B cell (primary cell): ENCODE data around the gene APLP2. TPM values are rescaled to one million over a fixed set of nuclear protein-coding genes. Genes with fewer than 3 reads are reported as not detected.

Experiments used
- ATAC-seq: fragments of 200-7000 bp; cut with Tn5 transposase; one replicate; pipeline ENCODE4 v1.10.0; 2021; ENCODE audit warnings: low read depth, mild to moderate bottlenecking, moderate number of reproducible peaks, moderate library complexity
- CTCF ChIA-PET: fragments of 350-600 bp; sonication (Branson Sonifier 250); formaldehyde crosslinking; loops from one replicate; lab custom pipeline; 2021; ENCODE audit warnings: antibody characterized with exemption, inconsistent platforms; lab: Charles Lee
- POLR2A ChIA-PET: fragments of 350-600 bp; sonication (Branson Sonifier 250); formaldehyde crosslinking; loops from one replicate; lab custom pipeline; 2021; ENCODE audit warnings: antibody characterized with exemption; lab: Charles Lee
- DNase-seq: peaks from one replicate; pipeline ENCODE4 v3.0.0; 2013
- H2AFZ ChIP-seq: 2 replicates; pipeline ENCODE4 v1.6.1; 2012; ENCODE audit warnings: mild to moderate bottlenecking, low read depth, low read length; ENCODE audit not compliant: insufficient read depth, poor library complexity, severe bottlenecking
- H3K27ac ChIP-seq, 2 donors: 1 replicate in 1 of 2; 2 replicates in 1 of 2; pipeline ENCODE4 v1.5.1; 2012 to 2013; ENCODE audit warnings: low read length in 2 of 2, mild to moderate bottlenecking in 2 of 2, moderate library complexity in 1 of 2
- H3K27me3 ChIP-seq, 4 experiments: fragments of 200-600 bp in 1 of 4; sonication (generic) in 1 of 4; replicated peaks in 1 of 4; 1 replicate in 2 of 4; 2 replicates in 2 of 4; pipeline versions ENCODE4 v1.6.1 to v1.7.0; 2013 to 2016; ENCODE audit warnings: low read length in 3 of 4, mild to moderate bottlenecking in 2 of 4, mixed read lengths in 1 of 4, moderate library complexity in 1 of 4; ENCODE audit not compliant: insufficient read depth in 4 of 4, control insufficient read depth in 3 of 4; ENCODE audit errors: control extremely low read depth in 1 of 4
- H3K36me3 ChIP-seq, 2 experiments: replicated peaks in 1 of 2; 1 replicate in 1 of 2; 2 replicates in 1 of 2; pipeline versions ENCODE4 v1.6.1 to v1.7.1; 2013; ENCODE audit warnings: low read length in 1 of 2; ENCODE audit not compliant: insufficient read depth in 2 of 2, control insufficient read depth in 1 of 2; ENCODE audit errors: control extremely low read depth in 1 of 2, extremely low read depth in 1 of 2
- H3K4me1 ChIP-seq, 2 donors: fragments of 200-600 bp in 1 of 2; sonication (generic) in 1 of 2; 1 replicate in 1 of 2; 2 replicates in 1 of 2; pipeline versions ENCODE4 v1.5.1 to v1.6.1; 2013 to 2017; ENCODE audit warnings: low read length in 2 of 2; ENCODE audit not compliant: control insufficient read depth in 2 of 2, insufficient read depth in 2 of 2
- H3K4me2 ChIP-seq: replicated peaks from 2 replicates; pipeline ENCODE3; 2012; ENCODE audit warnings: mild to moderate bottlenecking, low read depth, low read length; ENCODE audit not compliant: poor library complexity, severe bottlenecking
- H3K4me3 ChIP-seq, 5 experiments: fragments of 200-600 bp in 1 of 5; sonication (generic) in 1 of 5; 1 replicate in 3 of 5; 2 replicates in 2 of 5; pipeline versions ENCODE4 v1.5.1 to v1.7.0; 2011 to 2016; ENCODE audit warnings: low read length in 4 of 5, mild to moderate bottlenecking in 4 of 5, low read depth in 2 of 5, control low read depth in 1 of 5, moderate library complexity in 1 of 5; ENCODE audit not compliant: insufficient read depth in 1 of 5; ENCODE audit errors: control extremely low read depth in 1 of 5, extremely low read depth in 1 of 5
- H3K79me2 ChIP-seq: fragments of 200-600 bp; sonication (generic); one replicate; pipeline ENCODE4 v1.6.0; 2016; ENCODE audit warnings: low read length; ENCODE audit not compliant: control insufficient read depth, insufficient read depth
- H3K9ac ChIP-seq: fragments of 200-600 bp; sonication (generic); 2 replicates; pipeline ENCODE4 v1.6.1; 2017; ENCODE audit warnings: mild to moderate bottlenecking, low read length, moderate library complexity
- H3K9me3 ChIP-seq, 3 donors: one replicate each; pipeline versions ENCODE4 v1.6.1 to v1.7.1; 2013; ENCODE audit warnings: low read length in 2 of 3; ENCODE audit not compliant: control insufficient read depth in 2 of 3, insufficient read depth in 1 of 3; ENCODE audit errors: control extremely low read depth in 1 of 3
- H4K20me1 ChIP-seq: 2 replicates; pipeline ENCODE4 v1.6.0; 2012; ENCODE audit warnings: mild to moderate bottlenecking, low read length; ENCODE audit not compliant: insufficient read depth, control insufficient read depth, poor library complexity, severe bottlenecking
- H3K27ac Mint-ChIP-seq: one replicate; pipeline ENCODE4 v1.8.0; 2021; ENCODE audit warnings: mixed read lengths
- H3K27me3 Mint-ChIP-seq: one replicate; pipeline ENCODE4 v1.8.0; 2021; ENCODE audit warnings: mixed read lengths
- H3K4me1 Mint-ChIP-seq: one replicate; pipeline ENCODE4 v1.8.0; 2021; ENCODE audit warnings: mixed read lengths
- H3K4me3 Mint-ChIP-seq: one replicate; pipeline ENCODE4 v1.8.0; 2021; ENCODE audit warnings: mixed read lengths
- H3K9me3 Mint-ChIP-seq: one replicate; pipeline ENCODE4 v1.8.0; 2022; ENCODE audit warnings: mixed read lengths; ENCODE audit not compliant: insufficient read depth
- EZH2 ChIP-seq: IDR thresholded peaks from 2 replicates; pipeline ENCODE4 v1.6.1; 2012; ENCODE audit warnings: borderline replicate concordance, low read depth, mild to moderate bottlenecking, moderate library complexity, low read length; ENCODE audit not compliant: insufficient read depth, poor library complexity, severe bottlenecking
- WGBS: methylation state at CpG from one replicate; pipeline ENCODE4 v1.1.5; 2013; ENCODE audit warnings: missing lambda C conversion rate; ENCODE audit not compliant: insufficient coverage; 5-methylcytosine and 5-hydroxymethylcytosine counted together
- intact Hi-C: fragments of 100-400 bp; cut with micrococcal nuclease; formaldehyde crosslinking; loops from one replicate; pipeline ENCODE4 v1.10.0; 2022
- polyA plus RNA-seq: library from polyadenylated mRNA; depleted of rRNA; stranded (reverse); fragments of >200 nt; gene quantifications from 2 replicates; pipeline ENCODE4 v1.2.3, GENCODE V29; 2012
- total RNA-seq, 2 donors: library from RNA; stranded (reverse); fragments of 120-200 nt in 1 of 2; gene quantifications; 1 replicate in 1 of 2; 2 replicates in 1 of 2; pipeline versions ENCODE4 v1.2.3 to v1.2.4, GENCODE V29; 2013 to 2022
- TF ChIP-seq, protein P1 (sequence below): fragments of 200-600 bp; IDR thresholded peaks from one replicate; pipeline ENCODE4 v1.8.0; 2022; ENCODE audit warnings: antibody characterized with exemption, mild to moderate bottlenecking

APLP2 gene
- total and polyA plus RNA-seq, 2 donors (not counting 1 experiment from before 2014, with no cell fraction given), result 84.2 to 102 TPM

- Mint-ChIP-seq H3K9me3 (no peaks in the 10 kb centered on the region), H3K27ac (no peak overlapping the region), H3K4me1 (no peaks in the 10 kb centered on the region), H3K27me3 (peaks cover 39% of the 10 kb centered on the region), H3K4me3 (no peak overlapping the region)
- Histone ChIP-seq H3K36me3 (no peaks in the 10 kb centered on the region), H2AFZ (no peak overlapping the region), H3K27me3 (peaks cover 0 to 30% (median 17%) of the 10 kb centered on the region in 4 experiments), H3K9me3 (peaks cover 0 to 4% (median 2%) of the 10 kb centered on the region in 3 donors), H3K4me1 (no peaks in the 10 kb centered on the region), H3K27ac (no peak overlapping the region), H3K79me2 (no peaks in the 10 kb centered on the region), H3K4me2 (no peak overlapping the region), H3K9ac (no peak overlapping the region), H3K4me3 (no peak overlapping the region), H4K20me1 (no peaks in the 10 kb centered on the region)
- WGBS, result 74% methylated on average over 3 of the region's 5 CpGs
- ChIA-PET POLR2A (no interaction called here), CTCF (interaction anchor here (0.8 kb wide), 1 partner anchor 76 kb away, joined by 3 read pairs; no protein-coding TSS in a partner anchor)
- DNase-seq, result no peak
- no peak for ATAC-seq
- intact Hi-C loops, result no loop called here
- TF ChIP-seq, protein P1, sequence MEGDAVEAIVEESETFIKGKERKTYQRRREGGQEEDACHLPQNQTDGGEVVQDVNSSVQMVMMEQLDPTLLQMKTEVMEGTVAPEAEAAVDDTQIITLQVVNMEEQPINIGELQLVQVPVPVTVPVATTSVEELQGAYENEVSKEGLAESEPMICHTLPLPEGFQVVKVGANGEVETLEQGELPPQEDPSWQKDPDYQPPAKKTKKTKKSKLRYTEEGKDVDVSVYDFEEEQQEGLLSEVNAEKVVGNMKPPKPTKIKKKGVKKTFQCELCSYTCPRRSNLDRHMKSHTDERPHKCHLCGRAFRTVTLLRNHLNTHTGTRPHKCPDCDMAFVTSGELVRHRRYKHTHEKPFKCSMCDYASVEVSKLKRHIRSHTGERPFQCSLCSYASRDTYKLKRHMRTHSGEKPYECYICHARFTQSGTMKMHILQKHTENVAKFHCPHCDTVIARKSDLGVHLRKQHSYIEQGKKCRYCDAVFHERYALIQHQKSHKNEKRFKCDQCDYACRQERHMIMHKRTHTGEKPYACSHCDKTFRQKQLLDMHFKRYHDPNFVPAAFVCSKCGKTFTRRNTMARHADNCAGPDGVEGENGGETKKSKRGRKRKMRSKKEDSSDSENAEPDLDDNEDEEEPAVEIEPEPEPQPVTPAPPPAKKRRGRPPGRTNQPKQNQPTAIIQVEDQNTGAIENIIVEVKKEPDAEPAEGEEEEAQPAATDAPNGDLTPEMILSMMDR, result no peak
- TF ChIP-seq EZH2, result no peak
These were observed 14.1 kb upstream of the APLP2 start for GRCh38 chr11:130055617-130056016.

DNA sequence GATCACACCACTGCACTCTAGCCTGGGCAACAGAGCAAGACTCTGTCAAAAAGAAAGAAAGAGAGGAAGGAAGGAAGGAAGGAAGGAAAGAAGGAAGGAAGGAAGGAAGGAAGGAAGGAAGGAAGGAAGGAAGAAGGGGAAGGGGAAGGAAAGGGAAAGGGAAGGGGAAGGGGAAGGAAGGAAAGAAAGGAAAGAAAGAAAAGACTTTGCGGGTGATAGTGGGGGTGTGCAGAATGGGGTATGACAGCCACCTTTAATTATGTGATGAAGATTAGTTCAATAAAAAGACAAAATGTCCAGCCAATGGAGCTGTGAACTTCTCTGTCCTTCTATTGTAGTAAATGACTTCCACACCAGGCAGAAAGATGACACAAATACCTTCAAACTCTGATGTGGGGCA lies 8.7 kb upstream of the APLP2 start:
- H4K20me1 ChIP-seq, result no peaks in the 10 kb centered on the region
- H3K27me3 ChIP-seq, result peaks cover 0 to 22% (median 14%) of the 10 kb centered on the region in 4 experiments
- H2AFZ ChIP-seq, result no peak overlapping the region
- no peak overlapping the region for H3K4me2 ChIP-seq
- WGBS, result 100% methylated on average over 1 of the region's 1 CpG
- H3K27me3 Mint-ChIP-seq, result peaks cover 55% of the 10 kb centered on the region
- intact Hi-C loops, result no loop called here
- no peak overlapping the region for H3K4me3 ChIP-seq
- H3K4me1 Mint-ChIP-seq, result peaks cover 7% of the 10 kb centered on the region
- no peak for ATAC-seq
- no peaks in the 10 kb centered on the region for H3K9me3 Mint-ChIP-seq
- H3K9me3 ChIP-seq, result no peaks in the 10 kb centered on the region
- H3K9ac ChIP-seq, result no peak overlapping the region
- H3K4me3 Mint-ChIP-seq, result no peak overlapping the region
- ChIA-PET POLR2A (interaction anchor here (0.7 kb wide), 1 partner anchor 9 kb away, joined by 4 read pairs; no protein-coding TSS in a partner anchor), CTCF (interaction anchor here (1.1 kb wide), 1 partner anchor 47 kb away, joined by 3 read pairs; no protein-coding TSS in a partner anchor)
- H3K36me3 ChIP-seq, result no peaks in the 10 kb centered on the region
- no peak for DNase-seq
- H3K27ac Mint-ChIP-seq, result no peak overlapping the region
- peaks cover 4 to 9% of the 10 kb centered on the region in 2 donors for H3K4me1 ChIP-seq
- no peak for TF ChIP-seq EZH2
- TF ChIP-seq, protein P1, result no peak
- no peak overlapping the region for H3K27ac ChIP-seq
- H3K79me2 ChIP-seq, result no peaks in the 10 kb centered on the region
